ENCODE measurements around the gene CSAD.
"Not testable (repeated sequence)": the region's sequence is repeated elsewhere in the genome, so short reads cannot be mapped to it uniquely, and the experiment has no call there.

Gene CSAD

DNA sequence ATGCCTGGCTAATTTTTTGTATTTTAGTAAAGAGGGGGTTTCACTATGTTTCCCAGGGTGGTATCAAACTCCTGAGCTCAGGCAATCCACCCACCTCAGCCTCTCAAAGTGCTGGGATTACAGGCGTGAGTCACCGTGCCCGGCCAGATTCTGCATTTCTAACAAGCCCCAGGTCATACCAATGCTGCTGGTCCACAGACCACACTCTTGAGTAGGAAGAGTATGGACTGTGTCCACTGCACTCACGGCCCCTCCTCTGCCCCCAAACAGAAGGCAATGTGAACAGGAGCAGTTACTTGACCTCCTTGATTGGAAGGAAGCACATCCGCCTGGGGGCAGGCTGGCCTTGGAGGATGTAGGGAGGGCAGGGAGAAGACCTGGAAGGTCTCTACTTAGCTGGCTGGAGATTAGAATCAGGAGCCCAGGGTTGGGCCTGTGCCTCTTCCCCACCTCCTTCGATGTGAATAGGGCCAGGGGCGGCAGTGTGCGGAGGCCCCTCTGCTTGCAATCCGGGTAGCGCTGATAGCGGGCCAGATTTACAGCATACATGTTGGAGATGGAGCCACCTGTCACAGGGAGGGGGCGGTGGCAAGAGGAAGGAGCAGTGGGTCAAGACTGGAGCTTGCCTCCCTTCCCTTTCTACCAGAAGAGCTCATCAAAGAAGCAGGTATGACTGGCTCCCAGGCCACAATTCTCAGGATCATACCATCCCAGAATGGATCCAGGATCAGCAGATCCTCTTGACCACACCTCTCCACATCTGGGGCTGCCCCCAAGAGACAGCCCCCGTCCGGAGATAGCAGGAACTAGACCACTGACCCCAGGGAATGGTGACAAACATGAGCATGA is 9.6 kb downstream of the CSAD start:
- no peaks in the 10 kb centered on the region for H3K27me3 ChIP-seq (ENCODE audit: insufficient read depth, low read depth, severe bottlenecking)
- no peaks in the 10 kb centered on the region for H3K9me3 ChIP-seq (ENCODE audit: severe bottlenecking)
- DNase-seq = no peak
- H3K4me3 ChIP-seq (ENCODE audit: low read depth, low read length) = no peak overlapping the region
- no peak overlapping the region for H3K27ac ChIP-seq
- no peaks in the 10 kb centered on the region for H3K36me3 ChIP-seq
- TF ChIP-seq, protein P1, sequence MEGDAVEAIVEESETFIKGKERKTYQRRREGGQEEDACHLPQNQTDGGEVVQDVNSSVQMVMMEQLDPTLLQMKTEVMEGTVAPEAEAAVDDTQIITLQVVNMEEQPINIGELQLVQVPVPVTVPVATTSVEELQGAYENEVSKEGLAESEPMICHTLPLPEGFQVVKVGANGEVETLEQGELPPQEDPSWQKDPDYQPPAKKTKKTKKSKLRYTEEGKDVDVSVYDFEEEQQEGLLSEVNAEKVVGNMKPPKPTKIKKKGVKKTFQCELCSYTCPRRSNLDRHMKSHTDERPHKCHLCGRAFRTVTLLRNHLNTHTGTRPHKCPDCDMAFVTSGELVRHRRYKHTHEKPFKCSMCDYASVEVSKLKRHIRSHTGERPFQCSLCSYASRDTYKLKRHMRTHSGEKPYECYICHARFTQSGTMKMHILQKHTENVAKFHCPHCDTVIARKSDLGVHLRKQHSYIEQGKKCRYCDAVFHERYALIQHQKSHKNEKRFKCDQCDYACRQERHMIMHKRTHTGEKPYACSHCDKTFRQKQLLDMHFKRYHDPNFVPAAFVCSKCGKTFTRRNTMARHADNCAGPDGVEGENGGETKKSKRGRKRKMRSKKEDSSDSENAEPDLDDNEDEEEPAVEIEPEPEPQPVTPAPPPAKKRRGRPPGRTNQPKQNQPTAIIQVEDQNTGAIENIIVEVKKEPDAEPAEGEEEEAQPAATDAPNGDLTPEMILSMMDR (IDR thresholded peaks at IDR 0.05; ENCODE audit: low read depth, low read length) = no peak

DNA sequence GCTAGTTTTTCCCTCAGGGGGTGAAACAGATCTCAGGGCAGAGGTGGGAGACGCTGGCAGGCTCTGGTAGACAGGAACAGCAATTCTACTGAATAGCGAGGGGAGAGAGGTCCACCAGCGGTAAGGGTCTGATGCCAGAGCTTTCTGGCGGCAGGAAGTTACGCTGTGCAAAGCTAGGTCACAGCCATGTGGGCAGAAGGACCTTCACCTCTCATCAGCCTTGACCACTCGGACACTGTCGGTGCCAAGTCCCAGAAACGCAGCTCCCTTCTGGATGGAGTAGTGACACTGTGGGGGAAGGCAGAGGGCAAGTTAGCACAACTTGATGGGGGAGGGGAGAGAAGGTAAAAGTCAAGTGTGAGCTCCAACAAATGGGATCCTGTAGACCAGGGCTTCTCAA is 10.5 kb downstream of the CSAD start:
- TF ChIP-seq, protein P1 (IDR thresholded peaks at IDR 0.05; ENCODE audit: low read depth, low read length) = no peak
- Histone ChIP-seq H3K4me3 (ENCODE audit: low read depth, low read length) (no peak overlapping the region), H3K27me3 (ENCODE audit: insufficient read depth, low read depth, severe bottlenecking) (no peaks in the 10 kb centered on the region), H3K36me3 (no peaks in the 10 kb centered on the region), H3K27ac (no peak overlapping the region), H3K9me3 (ENCODE audit: severe bottlenecking) (no peaks in the 10 kb centered on the region)
- no peak for DNase-seq

DNA sequence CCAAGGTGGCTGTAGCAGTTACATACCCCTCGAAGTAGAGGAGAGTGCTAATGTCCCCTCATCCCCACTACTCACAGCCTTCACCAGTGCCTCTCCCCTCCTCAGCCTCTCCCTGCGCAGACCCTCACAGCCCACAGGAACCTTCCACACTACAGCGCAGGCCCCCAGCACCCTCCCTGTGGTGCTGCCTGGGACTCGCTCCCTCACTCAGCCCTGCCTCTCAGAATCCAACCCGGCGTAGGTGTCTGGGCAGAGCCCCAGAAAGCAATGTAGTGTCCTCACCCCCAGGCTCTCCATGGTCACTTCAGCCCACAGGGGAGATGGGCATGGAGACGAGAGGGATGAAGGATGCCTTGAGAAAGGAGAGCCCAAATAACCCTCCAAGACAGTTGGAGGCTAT is 11.1 kb downstream of the CSAD start:
- H3K9me3 ChIP-seq (ENCODE audit: severe bottlenecking) = no peaks in the 10 kb centered on the region
- no peak for DNase-seq
- no peaks in the 10 kb centered on the region for H3K27me3 ChIP-seq (ENCODE audit: insufficient read depth, low read depth, severe bottlenecking)
- no peak overlapping the region for H3K4me3 ChIP-seq (ENCODE audit: low read depth, low read length)
- H3K27ac ChIP-seq = no peak overlapping the region
- TF ChIP-seq, protein P1 (IDR thresholded peaks at IDR 0.05; ENCODE audit: low read depth, low read length) = no peak
- no peaks in the 10 kb centered on the region for H3K36me3 ChIP-seq

DNA sequence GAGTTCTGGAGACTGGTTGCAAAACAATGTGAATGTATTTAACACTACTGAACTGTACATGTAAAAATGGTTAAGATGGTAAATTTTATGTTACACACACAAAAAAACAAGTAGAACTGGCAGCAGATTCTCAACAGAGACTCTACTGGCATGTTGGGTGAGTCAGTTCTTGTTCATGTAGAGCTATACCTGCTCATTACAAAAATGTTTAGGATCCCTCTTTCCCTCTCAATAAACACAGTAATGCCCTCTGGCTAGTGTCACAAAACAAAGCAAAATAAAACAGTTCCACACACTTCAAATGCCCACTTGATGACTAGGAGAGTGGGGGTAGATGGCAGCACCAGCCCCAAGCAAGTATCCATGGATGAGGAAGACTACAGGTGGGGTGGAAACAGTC is 13.9 kb downstream of the CSAD start:
- H3K36me3 ChIP-seq = no peaks in the 10 kb centered on the region

DNA sequence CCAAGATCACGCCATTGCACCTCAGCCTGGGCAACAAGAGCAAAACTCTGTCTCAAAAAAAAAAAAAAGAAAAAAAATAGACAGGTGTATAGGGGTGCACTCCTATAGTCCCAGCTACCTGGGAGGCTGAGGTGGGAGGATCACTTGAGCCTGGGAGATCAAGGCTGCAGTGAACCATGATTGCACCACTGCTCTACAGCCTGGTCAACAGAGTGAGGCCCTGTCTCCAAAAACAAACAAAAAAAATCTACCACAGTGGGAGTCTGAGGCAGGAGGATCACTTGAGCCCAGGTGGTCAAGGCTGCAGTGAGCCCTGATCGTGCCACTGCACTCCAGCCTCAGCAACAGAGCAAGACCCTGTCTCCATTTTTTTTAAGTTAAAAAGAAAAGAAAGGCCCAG is 17.7 kb downstream of the CSAD start:
- not testable (repeated sequence) for H3K27ac ChIP-seq; H3K4me3 ChIP-seq (ENCODE audit: low read depth, low read length); H3K36me3 ChIP-seq; H3K27me3 ChIP-seq (ENCODE audit: insufficient read depth, low read depth, severe bottlenecking); DNase-seq; H3K9me3 ChIP-seq (ENCODE audit: severe bottlenecking)

More for the DNA sequence above, 13.9 kb downstream of the CSAD start:
- Histone ChIP-seq H3K27ac (no peak overlapping the region), H3K9me3 (ENCODE audit: severe bottlenecking) (no peaks in the 10 kb centered on the region), H3K4me3 (ENCODE audit: low read depth, low read length) (no peak overlapping the region), H3K27me3 (ENCODE audit: insufficient read depth, low read depth, severe bottlenecking) (no peaks in the 10 kb centered on the region)
- TF ChIP-seq, protein P1 (IDR thresholded peaks at IDR 0.05; ENCODE audit: low read depth, low read length) = no peak
- DNase-seq = no peak

DNA sequence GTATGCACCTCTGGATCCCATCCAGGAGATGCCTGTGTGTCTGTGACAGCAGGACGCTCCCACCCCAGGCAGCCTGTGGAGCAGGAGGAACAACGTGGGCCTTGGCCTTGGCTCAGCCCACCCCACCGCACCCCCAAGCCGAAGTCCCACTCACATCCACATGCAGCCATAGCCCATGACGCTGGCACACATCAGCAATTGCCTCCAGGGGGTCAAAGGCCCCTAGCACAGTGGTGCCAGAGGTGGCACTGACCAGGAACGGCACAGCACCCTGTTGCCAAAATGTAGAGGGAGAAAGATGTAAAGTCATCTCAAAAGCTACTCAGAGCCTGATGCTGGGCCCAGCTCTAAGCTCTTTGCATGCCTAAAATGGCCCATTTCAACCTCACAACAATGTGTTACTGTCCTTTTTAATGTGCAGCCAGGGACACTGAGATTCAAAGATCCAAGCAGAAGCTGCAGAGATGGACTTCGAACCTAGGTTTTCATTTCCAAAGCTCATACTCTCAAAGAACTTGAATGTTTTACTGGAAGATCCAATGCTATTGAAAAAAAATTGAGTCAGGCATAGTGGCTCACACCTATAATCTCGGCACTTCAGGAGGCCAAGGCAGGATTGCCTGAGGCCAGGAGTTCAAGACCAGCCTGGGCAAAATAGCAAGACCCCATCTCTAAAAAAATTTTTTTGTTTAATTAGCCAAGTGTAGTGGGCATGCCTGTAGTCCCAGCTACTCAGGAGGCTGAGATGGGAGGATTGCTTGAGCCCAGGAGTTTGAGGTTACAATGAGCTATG is 19.4 kb downstream of the CSAD start:
- no peaks in the 10 kb centered on the region for H3K36me3 ChIP-seq
- TF ChIP-seq, protein P1 (IDR thresholded peaks at IDR 0.05; ENCODE audit: low read depth, low read length) = no peak
- no peak overlapping the region for H3K27ac ChIP-seq
- no peaks in the 10 kb centered on the region for H3K9me3 ChIP-seq (ENCODE audit: severe bottlenecking)
- no peaks in the 10 kb centered on the region for H3K27me3 ChIP-seq (ENCODE audit: insufficient read depth, low read depth, severe bottlenecking)
- DNase-seq = no peak
- no peak overlapping the region for H3K4me3 ChIP-seq (ENCODE audit: low read depth, low read length)

All from WERI-Rb-1 (cell line).